SK-N-SH treated with all-trans-retinoic acid at 6 μM for 48 hours (cell line): ENCODE results near the gene MGLL.

Experiments used
- ATAC-seq: fragments of 200-7000 bp; cut with Tn5 transposase; 3 replicates; pipeline ENCODE4 v1.9.1; 2020; ENCODE audit warnings: mild to moderate bottlenecking, moderate library complexity
- ARNTL ChIP-seq: fragments of 450-650 bp; formaldehyde crosslinking; IDR thresholded peaks from 2 replicates; pipeline ENCODE4 v1.5.0; 2020; ENCODE audit warnings: low read depth, mild to moderate bottlenecking, moderate library complexity, borderline replicate concordance
- BACH2 ChIP-seq: fragments of 250-450 bp; sonication (Bioruptor Pico); IDR thresholded peaks from 2 replicates; pipeline ENCODE4 v1.9.0; 2021; ENCODE audit warnings: mild to moderate bottlenecking, borderline replicate concordance
- CREB5 ChIP-seq: fragments of 250-450 bp; sonication (Bioruptor Pico); IDR thresholded peaks from 2 replicates; pipeline ENCODE4 v1.5.1; 2020; ENCODE audit warnings: low read depth, mild to moderate bottlenecking, moderate library complexity
- ESRRG ChIP-seq: fragments of 250-450 bp; sonication (Bioruptor Pico); IDR thresholded peaks from 2 replicates; pipeline ENCODE4 v1.6.1; 2021; ENCODE audit warnings: mild to moderate bottlenecking
- GLIS3 ChIP-seq: fragments of 250-450 bp; sonication (Bioruptor Pico); IDR thresholded peaks from 2 replicates; pipeline ENCODE4 v1.5.0; 2020; ENCODE audit warnings: mild to moderate bottlenecking, moderate library complexity
- OSR1 ChIP-seq: fragments of 250-450 bp; sonication (Bioruptor Pico); IDR thresholded peaks from 2 replicates; pipeline ENCODE4 v1.8.0; 2022; ENCODE audit warnings: moderate library complexity, mild to moderate bottlenecking, inconsistent platforms
- PPARA ChIP-seq: fragments of 250-450 bp; sonication (Bioruptor Pico); IDR thresholded peaks from 2 replicates; pipeline ENCODE4 v1.5.0; 2020; ENCODE audit warnings: mild to moderate bottlenecking, borderline replicate concordance
- RARB ChIP-seq: fragments of 250-450 bp; sonication (Bioruptor Pico); IDR thresholded peaks from 2 replicates; pipeline ENCODE4 v1.8.0; 2021; ENCODE audit warnings: mild to moderate bottlenecking, moderate library complexity
- SNAI2 ChIP-seq: fragments of 250-450 bp; sonication (Bioruptor Pico); IDR thresholded peaks from 2 replicates; pipeline ENCODE4 v1.5.0; 2020; ENCODE audit warnings: mild to moderate bottlenecking, moderate library complexity
- TCF4 ChIP-seq: fragments of 250-450 bp; sonication (Bioruptor Pico); IDR thresholded peaks from 2 replicates; pipeline ENCODE4 v1.8.0; 2021; ENCODE audit warnings: mild to moderate bottlenecking, moderate library complexity, borderline replicate concordance
- TOX ChIP-seq: fragments of 250-450 bp; sonication (Bioruptor Pico); IDR thresholded peaks from 2 replicates; pipeline ENCODE4 v1.8.0; 2021; ENCODE audit warnings: mild to moderate bottlenecking, moderate library complexity, borderline replicate concordance
- ZC3H10 ChIP-seq: fragments of 250-450 bp; sonication (Bioruptor Pico); IDR thresholded peaks from 2 replicates; pipeline ENCODE4 v1.5.1; 2021; ENCODE audit warnings: mild to moderate bottlenecking, moderate library complexity
- ZFP3 ChIP-seq: fragments of 250-450 bp; sonication (Bioruptor Pico); IDR thresholded peaks from 2 replicates; pipeline ENCODE4 v1.5.0; 2020; ENCODE audit warnings: mild to moderate bottlenecking, moderate library complexity
- ZFP30 ChIP-seq: fragments of 450-650 bp; formaldehyde crosslinking; IDR thresholded peaks from 2 replicates; pipeline ENCODE4 v1.5.0; 2022; ENCODE audit warnings: mild to moderate bottlenecking, moderate library complexity
- ZNF565 ChIP-seq: fragments of 450-650 bp; formaldehyde crosslinking; conservative IDR thresholded peaks from 2 replicates; pipeline ENCODE4 v1.5.0; 2020; ENCODE audit warnings: low read depth, mild to moderate bottlenecking, moderate library complexity
- ZNF70 ChIP-seq: fragments of 450-650 bp; formaldehyde crosslinking; IDR thresholded peaks from 2 replicates; pipeline ENCODE4 v1.5.0; 2020; ENCODE audit warnings: mild to moderate bottlenecking, moderate library complexity
- TF ChIP-seq, protein P1 (sequence below): fragments of 250-450 bp; sonication (Bioruptor Pico); IDR thresholded peaks from 2 replicates; pipeline ENCODE4 v1.5.1; 2021; ENCODE audit warnings: mild to moderate bottlenecking, moderate library complexity
- TF ChIP-seq, protein P2 (sequence below): fragments of 250-450 bp; sonication (Bioruptor Pico); IDR thresholded peaks from 2 replicates; pipeline ENCODE4 v1.8.0; 2020; ENCODE audit warnings: mild to moderate bottlenecking, moderate library complexity, borderline replicate concordance
- TF ChIP-seq, protein P3 (sequence below): fragments of 250-450 bp; sonication (Bioruptor Pico); IDR thresholded peaks from 2 replicates; pipeline ENCODE4 v1.5.0; 2020; ENCODE audit warnings: mild to moderate bottlenecking, moderate library complexity
- TF ChIP-seq, protein P4 (sequence below): fragments of 250-450 bp; sonication (Bioruptor Pico); IDR thresholded peaks from 2 replicates; pipeline ENCODE4 v1.8.0; 2021; ENCODE audit warnings: low read depth, mild to moderate bottlenecking, moderate library complexity, borderline replicate concordance

The MGLL gene

DNA sequence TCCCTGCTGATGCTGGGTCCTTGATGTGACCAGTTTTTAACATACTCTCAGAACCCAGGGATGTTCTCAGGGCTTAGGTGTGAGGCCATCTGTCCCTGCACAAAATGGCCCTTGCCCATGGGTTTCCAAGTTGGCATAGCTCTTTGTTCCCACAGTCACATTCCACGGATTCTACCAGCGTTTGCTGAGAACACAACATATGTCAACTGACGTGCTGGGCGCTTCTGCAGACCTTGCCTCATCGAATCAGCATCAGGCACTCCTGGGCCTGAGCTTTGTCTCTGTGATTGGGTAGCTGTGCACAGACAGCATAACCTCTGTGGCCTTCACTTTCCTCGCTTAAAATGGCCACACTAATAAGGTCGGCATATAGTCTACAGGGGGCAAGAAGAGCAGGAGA, 69.0 kb downstream of the MGLL start:
- ATAC-seq = no peak
- no peak for TF ChIP-seq GLIS3
- no peak for TF ChIP-seq ZNF70 (CRISPR knock-in tag)
- no peak for TF ChIP-seq ZFP3 (CRISPR knock-in tag)
- TF ChIP-seq OSR1 (CRISPR knock-in tag) = no peak
- no peak for TF ChIP-seq ESRRG (CRISPR knock-in tag)

- no peak for ATAC-seq
- TF ChIP-seq RARB (CRISPR knock-in tag) (no peak), SNAI2 (CRISPR knock-in tag) (no peak), ZC3H10 (CRISPR knock-in tag) (no peak), GLIS3 (no peak), ZFP3 (CRISPR knock-in tag) (no peak), TOX (no peak), PPARA (CRISPR knock-in tag) (no peak), ZNF70 (CRISPR knock-in tag) (no peak), ESRRG (CRISPR knock-in tag) (no peak), BACH2 (CRISPR knock-in tag) (no peak), ZNF565 (CRISPR knock-in tag) (no peak), ZFP30 (no peak)
- TF ChIP-seq, protein P1, sequence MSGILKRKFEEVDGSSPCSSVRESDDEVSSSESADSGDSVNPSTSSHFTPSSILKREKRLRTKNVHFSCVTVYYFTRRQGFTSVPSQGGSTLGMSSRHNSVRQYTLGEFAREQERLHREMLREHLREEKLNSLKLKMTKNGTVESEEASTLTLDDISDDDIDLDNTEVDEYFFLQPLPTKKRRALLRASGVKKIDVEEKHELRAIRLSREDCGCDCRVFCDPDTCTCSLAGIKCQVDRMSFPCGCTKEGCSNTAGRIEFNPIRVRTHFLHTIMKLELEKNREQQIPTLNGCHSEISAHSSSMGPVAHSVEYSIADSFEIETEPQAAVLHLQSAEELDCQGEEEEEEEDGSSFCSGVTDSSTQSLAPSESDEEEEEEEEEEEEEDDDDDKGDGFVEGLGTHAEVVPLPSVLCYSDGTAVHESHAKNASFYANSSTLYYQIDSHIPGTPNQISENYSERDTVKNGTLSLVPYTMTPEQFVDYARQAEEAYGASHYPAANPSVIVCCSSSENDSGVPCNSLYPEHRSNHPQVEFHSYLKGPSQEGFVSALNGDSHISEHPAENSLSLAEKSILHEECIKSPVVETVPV = no peak
- TF ChIP-seq, protein P2, sequence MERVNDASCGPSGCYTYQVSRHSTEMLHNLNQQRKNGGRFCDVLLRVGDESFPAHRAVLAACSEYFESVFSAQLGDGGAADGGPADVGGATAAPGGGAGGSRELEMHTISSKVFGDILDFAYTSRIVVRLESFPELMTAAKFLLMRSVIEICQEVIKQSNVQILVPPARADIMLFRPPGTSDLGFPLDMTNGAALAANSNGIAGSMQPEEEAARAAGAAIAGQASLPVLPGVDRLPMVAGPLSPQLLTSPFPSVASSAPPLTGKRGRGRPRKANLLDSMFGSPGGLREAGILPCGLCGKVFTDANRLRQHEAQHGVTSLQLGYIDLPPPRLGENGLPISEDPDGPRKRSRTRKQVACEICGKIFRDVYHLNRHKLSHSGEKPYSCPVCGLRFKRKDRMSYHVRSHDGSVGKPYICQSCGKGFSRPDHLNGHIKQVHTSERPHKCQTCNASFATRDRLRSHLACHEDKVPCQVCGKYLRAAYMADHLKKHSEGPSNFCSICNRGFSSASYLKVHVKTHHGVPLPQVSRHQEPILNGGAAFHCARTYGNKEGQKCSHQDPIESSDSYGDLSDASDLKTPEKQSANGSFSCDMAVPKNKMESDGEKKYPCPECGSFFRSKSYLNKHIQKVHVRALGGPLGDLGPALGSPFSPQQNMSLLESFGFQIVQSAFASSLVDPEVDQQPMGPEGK (CRISPR knock-in tag) = no peak
- TF ChIP-seq, protein P3, sequence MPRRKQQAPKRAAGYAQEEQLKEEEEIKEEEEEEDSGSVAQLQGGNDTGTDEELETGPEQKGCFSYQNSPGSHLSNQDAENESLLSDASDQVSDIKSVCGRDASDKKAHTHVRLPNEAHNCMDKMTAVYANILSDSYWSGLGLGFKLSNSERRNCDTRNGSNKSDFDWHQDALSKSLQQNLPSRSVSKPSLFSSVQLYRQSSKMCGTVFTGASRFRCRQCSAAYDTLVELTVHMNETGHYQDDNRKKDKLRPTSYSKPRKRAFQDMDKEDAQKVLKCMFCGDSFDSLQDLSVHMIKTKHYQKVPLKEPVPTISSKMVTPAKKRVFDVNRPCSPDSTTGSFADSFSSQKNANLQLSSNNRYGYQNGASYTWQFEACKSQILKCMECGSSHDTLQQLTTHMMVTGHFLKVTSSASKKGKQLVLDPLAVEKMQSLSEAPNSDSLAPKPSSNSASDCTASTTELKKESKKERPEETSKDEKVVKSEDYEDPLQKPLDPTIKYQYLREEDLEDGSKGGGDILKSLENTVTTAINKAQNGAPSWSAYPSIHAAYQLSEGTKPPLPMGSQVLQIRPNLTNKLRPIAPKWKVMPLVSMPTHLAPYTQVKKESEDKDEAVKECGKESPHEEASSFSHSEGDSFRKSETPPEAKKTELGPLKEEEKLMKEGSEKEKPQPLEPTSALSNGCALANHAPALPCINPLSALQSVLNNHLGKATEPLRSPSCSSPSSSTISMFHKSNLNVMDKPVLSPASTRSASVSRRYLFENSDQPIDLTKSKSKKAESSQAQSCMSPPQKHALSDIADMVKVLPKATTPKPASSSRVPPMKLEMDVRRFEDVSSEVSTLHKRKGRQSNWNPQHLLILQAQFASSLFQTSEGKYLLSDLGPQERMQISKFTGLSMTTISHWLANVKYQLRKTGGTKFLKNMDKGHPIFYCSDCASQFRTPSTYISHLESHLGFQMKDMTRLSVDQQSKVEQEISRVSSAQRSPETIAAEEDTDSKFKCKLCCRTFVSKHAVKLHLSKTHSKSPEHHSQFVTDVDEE = no peak
- TF ChIP-seq, all 23 proteins: peak for 0
Measured at GRCh38 chr3:127751782-127752181, 70.5 kb downstream of the MGLL start.

- ATAC-seq = no peak
- TF ChIP-seq RARB (CRISPR knock-in tag) (no peak), CREB5 (CRISPR knock-in tag) (no peak), ZFP3 (CRISPR knock-in tag) (no peak), OSR1 (CRISPR knock-in tag) (no peak), GLIS3 (no peak), ARNTL (CRISPR knock-in tag) (no peak), ZFP30 (no peak), ESRRG (CRISPR knock-in tag) (no peak), BACH2 (CRISPR knock-in tag) (no peak), TCF4 (no peak), ZNF70 (CRISPR knock-in tag) (no peak)
- TF ChIP-seq, protein P4, sequence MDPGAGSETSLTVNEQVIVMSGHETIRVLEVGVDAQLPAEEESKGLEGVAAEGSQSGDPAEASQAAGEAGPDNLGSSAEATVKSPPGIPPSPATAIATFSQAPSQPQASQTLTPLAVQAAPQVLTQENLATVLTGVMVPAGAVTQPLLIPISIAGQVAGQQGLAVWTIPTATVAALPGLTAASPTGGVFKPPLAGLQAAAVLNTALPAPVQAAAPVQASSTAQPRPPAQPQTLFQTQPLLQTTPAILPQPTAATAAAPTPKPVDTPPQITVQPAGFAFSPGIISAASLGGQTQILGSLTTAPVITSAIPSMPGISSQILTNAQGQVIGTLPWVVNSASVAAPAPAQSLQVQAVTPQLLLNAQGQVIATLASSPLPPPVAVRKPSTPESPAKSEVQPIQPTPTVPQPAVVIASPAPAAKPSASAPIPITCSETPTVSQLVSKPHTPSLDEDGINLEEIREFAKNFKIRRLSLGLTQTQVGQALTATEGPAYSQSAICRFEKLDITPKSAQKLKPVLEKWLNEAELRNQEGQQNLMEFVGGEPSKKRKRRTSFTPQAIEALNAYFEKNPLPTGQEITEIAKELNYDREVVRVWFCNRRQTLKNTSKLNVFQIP = no peak
- TF ChIP-seq, protein P3 = no peak
- TF ChIP-seq, protein P2 (CRISPR knock-in tag) = no peak
Measured at GRCh38 chr3:127751163-127751621, 71.1 kb downstream of the MGLL start.
